H1 (cell line): ENCODE measurements around the gene FADS6. TPM values are rescaled to one million over a fixed set of nuclear protein-coding genes. Genes with fewer than 3 reads are reported as not detected.

Experiments
- POLR2A ChIP-seq, 2 experiments: IDR thresholded peaks; 1 replicate in 1 of 2; 2 replicates in 1 of 2; pipeline ENCODE4 v1.6.1; 2011; ENCODE audit warnings: low read depth in 2 of 2, low read length in 2 of 2, mild to moderate bottlenecking in 2 of 2; ENCODE audit errors: control extremely low read depth in 1 of 2
- POLR2AphosphoS5 ChIP-seq: IDR thresholded peaks from 2 replicates; pipeline ENCODE4 v1.6.1; 2011; ENCODE audit warnings: low read depth, low read length
- RBBP5 ChIP-seq: IDR thresholded peaks from 2 replicates; pipeline ENCODE4 v1.7.1; 2012; ENCODE audit warnings: low read depth, mild to moderate bottlenecking, inconsistent platforms, low read length, moderate library complexity, borderline replicate concordance
- USF2 ChIP-seq: IDR thresholded peaks from 2 replicates; pipeline ENCODE4 v1.6.1; 2011; ENCODE audit warnings: low read length, improper control_type of control experiment
- YY1 ChIP-seq: IDR thresholded peaks from 2 replicates; pipeline ENCODE4 v1.6.1; 2011; ENCODE audit warnings: low read depth, mild to moderate bottlenecking, low read length
- polyA plus RNA-seq, 7 experiments: library from polyadenylated mRNA; depleted of rRNA in 3 of 7; stranded (reverse) in 5 of 7; unstranded in 2 of 7; fragments of >200 nt in 5 of 7; fragments of 200-250 nt in 2 of 7; gene quantifications; 1 replicate in 5 of 7; 2 replicates in 1 of 7; 4 replicates in 1 of 7; pipeline versions ENCODE4 v1.2.1 to v1.2.3, GENCODE V29; 2011 to 2013; ENCODE audit warnings: missing spikeins in 2 of 7, mixed read lengths in 2 of 7
- total RNA-seq: library from RNA; stranded (reverse); fragmentation: NEBNext Ultra II Directional; extraction: Animal tissue kit (Norgen Biotek cat#: 25700); gene quantifications from 2 replicates; pipeline ENCODE4 v1.2.1, GENCODE V29; 2021

FADS6 gene
- total and polyA plus RNA-seq, 2 of the 8 experiments (the other 6 are each of a cell fraction or from before 2014, with no cell fraction given) = 0.56 to 2.5 TPM

- no peak for TF ChIP-seq USF2
- no peak for TF ChIP-seq RBBP5
- no peak for TF ChIP-seq POLR2A (IDR thresholded peaks at IDR 0.05; ENCODE audit: control extremely low read depth in 1 of 2, low read depth in 2 of 2, low read length in 2 of 2)
- no peak for TF ChIP-seq YY1
- TF ChIP-seq POLR2AphosphoS5 = no peak
Observed at GRCh38 chr17:74832421-74832820, 61.0 kb downstream of the FADS6 start (continued).
